ENCODE data around the gene PRKCA. TPM values are rescaled to one million over a fixed set of nuclear protein-coding genes. Genes with fewer than 3 reads are reported as not detected.

Gene PRKCA
- total RNA-seq, 1 donor from 2014 or later: 16.4 TPM

DNA sequence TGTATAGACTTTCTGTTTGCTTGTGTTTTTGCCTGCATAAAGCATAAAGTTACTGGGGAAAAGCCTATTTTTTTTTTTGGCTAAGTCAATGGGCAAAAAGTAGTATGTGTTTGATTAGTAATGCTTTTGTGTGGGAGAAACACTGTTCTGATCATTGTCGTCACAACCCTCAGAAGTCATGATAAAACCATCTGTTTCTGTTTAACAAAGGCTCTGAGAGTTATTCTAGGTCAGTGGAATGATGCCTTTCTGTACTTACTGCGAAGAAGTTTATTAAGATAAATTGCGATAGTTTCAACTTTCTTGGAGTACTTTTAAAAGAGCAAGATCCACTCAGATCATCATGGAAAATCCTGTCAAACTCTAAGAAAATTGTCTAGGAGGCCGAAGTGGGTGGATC lies 80.9 kb downstream of the PRKCA start:
- Mint-ChIP-seq H3K27me3 (no peaks in the 10 kb centered on the region), H3K4me3 (ENCODE audit: low read depth) (no peak overlapping the region), H3K4me1 (ENCODE audit: low read depth) (peaks cover 13% of the 10 kb centered on the region), H3K36me3 (ENCODE audit: insufficient read depth) (no peaks in the 10 kb centered on the region), H3K9me3 (ENCODE audit: low read depth) (no peaks in the 10 kb centered on the region), H3K27ac (no peak overlapping the region)
- DNase-seq (ENCODE audit: low spot score, unreplicated experiment): no peak
- TF ChIP-seq, protein P1, sequence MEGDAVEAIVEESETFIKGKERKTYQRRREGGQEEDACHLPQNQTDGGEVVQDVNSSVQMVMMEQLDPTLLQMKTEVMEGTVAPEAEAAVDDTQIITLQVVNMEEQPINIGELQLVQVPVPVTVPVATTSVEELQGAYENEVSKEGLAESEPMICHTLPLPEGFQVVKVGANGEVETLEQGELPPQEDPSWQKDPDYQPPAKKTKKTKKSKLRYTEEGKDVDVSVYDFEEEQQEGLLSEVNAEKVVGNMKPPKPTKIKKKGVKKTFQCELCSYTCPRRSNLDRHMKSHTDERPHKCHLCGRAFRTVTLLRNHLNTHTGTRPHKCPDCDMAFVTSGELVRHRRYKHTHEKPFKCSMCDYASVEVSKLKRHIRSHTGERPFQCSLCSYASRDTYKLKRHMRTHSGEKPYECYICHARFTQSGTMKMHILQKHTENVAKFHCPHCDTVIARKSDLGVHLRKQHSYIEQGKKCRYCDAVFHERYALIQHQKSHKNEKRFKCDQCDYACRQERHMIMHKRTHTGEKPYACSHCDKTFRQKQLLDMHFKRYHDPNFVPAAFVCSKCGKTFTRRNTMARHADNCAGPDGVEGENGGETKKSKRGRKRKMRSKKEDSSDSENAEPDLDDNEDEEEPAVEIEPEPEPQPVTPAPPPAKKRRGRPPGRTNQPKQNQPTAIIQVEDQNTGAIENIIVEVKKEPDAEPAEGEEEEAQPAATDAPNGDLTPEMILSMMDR (IDR thresholded peaks at IDR 0.05; ENCODE audit: unreplicated experiment): no peak

DNA sequence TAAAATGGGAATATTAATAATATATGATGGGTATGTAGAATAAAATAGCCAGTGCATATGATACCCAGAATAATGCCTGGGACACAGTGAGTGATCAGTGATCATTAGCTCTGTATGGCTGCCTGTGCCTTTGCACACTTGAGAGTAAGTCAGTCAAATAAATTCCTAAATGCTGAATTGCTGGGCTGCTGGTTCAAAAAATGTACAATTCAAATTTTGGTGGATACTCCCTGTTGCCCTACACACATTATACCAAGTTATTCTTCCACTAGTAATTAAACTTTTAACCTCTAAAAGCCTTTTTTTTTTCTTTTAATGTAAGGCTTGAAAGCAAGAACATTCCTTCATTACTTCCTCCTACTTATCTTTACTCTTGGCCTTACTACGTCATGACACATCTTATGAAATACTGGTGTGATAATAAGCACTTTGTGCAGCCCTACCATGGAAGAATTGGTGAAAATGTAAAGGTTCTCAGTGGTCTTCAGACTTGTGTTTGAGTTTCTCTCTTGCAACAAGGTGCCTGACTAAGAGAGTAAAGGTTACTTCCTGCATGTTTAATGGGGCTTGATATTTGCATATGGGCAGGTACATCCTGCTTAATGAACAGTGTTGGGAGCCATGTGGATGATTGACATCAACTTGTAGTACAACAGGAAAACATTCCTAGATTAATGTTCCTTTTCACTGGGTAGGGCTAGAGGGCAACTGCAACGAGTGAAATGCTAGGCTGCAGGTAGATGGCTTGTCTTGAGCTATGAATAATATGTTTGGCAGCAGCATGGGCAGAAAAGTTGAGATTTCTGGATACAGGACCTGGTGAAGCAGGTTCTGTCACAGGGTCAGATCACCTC lies 84.3 kb downstream of the PRKCA start:
- TF ChIP-seq, protein P1 (IDR thresholded peaks at IDR 0.05; ENCODE audit: unreplicated experiment): no peak
- H3K27ac Mint-ChIP-seq: peak overlapping the region; percentile 84
- H3K27me3 Mint-ChIP-seq: no peaks in the 10 kb centered on the region
- H3K36me3 Mint-ChIP-seq (ENCODE audit: insufficient read depth): peaks cover 3% of the 10 kb centered on the region
- DNase-seq (ENCODE audit: low spot score, unreplicated experiment): no peak
- no peak overlapping the region for H3K4me3 Mint-ChIP-seq (ENCODE audit: low read depth)
- no peaks in the 10 kb centered on the region for H3K9me3 Mint-ChIP-seq (ENCODE audit: low read depth)
- H3K4me1 Mint-ChIP-seq (ENCODE audit: low read depth): peaks cover 13% of the 10 kb centered on the region

DNA sequence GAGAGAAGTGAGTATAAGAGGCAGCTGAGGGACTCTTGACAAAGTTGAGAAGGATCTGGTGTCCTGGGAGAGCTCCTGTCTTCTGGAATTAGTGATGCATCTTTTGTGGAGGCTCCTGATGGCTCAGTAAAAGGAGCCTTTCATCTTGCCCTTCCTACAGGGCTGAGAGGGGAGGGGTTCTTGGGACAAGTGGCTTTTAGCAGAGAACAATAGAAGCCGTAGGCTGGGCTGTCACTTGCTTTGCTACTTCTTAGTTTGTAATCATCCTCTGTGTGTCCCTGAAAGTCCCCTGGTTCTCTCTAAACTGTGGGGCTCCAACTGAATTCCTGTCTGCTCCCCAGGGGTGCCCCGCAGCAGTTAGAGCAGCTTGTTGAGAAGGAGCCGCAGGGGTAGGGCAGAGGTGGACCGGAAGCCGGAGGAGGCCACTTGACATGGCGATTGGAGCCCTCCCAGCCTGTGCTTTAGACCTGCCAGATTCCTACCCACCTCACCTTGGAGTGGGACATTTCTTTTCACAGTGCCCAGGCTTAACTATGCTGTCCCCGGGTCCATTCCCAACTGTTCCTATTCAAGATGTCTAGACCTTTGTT lies 85.1 kb downstream of the PRKCA start:
- Mint-ChIP-seq H3K27me3 (no peaks in the 10 kb centered on the region), H3K36me3 (ENCODE audit: insufficient read depth) (peaks cover 3% of the 10 kb centered on the region), H3K27ac (peak overlapping the region; percentile 84), H3K9me3 (ENCODE audit: low read depth) (no peaks in the 10 kb centered on the region), H3K4me1 (ENCODE audit: low read depth) (peaks cover 13% of the 10 kb centered on the region), H3K4me3 (ENCODE audit: low read depth) (no peak overlapping the region)
- no peak for DNase-seq (ENCODE audit: low spot score, unreplicated experiment)
- TF ChIP-seq, protein P1 (IDR thresholded peaks at IDR 0.05; ENCODE audit: unreplicated experiment): no peak

DNA sequence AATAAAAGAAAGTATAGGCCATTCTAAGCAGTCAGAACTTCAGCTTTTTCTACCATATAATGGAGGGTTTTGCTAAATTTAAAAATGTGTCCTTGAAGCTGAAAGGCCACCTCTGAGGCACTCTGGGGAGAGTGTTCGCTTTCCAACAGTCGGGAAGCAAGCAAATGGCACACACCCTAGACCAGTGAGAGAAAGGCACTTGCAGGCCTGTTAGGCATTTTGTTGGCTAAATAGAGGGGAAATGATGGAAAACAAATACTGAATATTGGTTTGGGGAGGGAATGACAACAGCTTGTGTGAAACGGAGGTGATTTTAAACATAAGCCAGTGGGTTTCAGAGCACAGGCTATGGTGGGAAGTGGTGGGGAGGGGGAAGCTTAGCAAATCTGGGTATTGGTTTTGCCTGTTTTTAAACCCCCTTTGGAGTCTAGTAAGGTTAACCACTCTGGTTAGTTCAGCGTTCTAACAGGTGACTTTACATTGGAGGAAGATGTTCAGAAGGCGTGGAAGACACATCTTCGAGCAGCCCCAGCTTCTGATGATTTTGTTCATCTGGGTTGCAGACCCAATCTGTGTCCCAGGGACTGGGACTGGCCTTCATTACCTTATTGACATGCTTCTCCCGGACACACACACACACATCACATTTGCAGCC lies 90.5 kb downstream of the PRKCA start:
- H3K27ac Mint-ChIP-seq: no peak overlapping the region
- no peaks in the 10 kb centered on the region for H3K27me3 Mint-ChIP-seq
- no peak overlapping the region for H3K4me3 Mint-ChIP-seq (ENCODE audit: low read depth)

DNA sequence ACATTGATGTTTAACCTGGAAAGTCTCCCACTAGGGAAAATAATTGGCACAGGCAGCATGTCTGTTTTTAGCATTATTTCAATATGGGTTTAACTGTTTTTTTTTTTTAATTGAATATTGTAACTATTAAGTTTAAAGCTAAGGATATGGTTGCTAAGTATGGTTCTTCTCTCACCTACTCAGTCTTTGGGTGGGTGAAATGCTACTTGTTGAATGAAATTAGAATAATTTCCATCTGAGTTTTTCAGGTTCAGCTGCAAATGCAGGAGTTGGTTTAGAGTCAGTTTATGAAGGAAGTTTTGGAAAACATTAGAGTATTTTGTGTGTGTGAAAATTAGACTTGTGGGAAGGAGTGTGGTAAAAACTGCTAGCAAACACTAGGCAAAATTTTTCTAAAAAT lies 93.5 kb downstream of the PRKCA start:
- Mint-ChIP-seq H3K4me1 (ENCODE audit: low read depth) (no peaks in the 10 kb centered on the region), H3K9me3 (ENCODE audit: low read depth) (no peaks in the 10 kb centered on the region), H3K27me3 (no peaks in the 10 kb centered on the region), H3K36me3 (ENCODE audit: insufficient read depth) (no peaks in the 10 kb centered on the region), H3K4me3 (ENCODE audit: low read depth) (no peak overlapping the region), H3K27ac (no peak overlapping the region)
- TF ChIP-seq, protein P1 (IDR thresholded peaks at IDR 0.05; ENCODE audit: unreplicated experiment): no peak
- no peak for DNase-seq (ENCODE audit: low spot score, unreplicated experiment)

More for the DNA sequence above, 90.5 kb downstream of the PRKCA start:
- peaks cover 3% of the 10 kb centered on the region for H3K36me3 Mint-ChIP-seq (ENCODE audit: insufficient read depth)
- H3K4me1 Mint-ChIP-seq (ENCODE audit: low read depth): no peaks in the 10 kb centered on the region
- TF ChIP-seq, protein P1 (IDR thresholded peaks at IDR 0.05; ENCODE audit: unreplicated experiment): no peak
- no peak for DNase-seq (ENCODE audit: low spot score, unreplicated experiment)
- no peaks in the 10 kb centered on the region for H3K9me3 Mint-ChIP-seq (ENCODE audit: low read depth)

Measured in progenitor cell of endocrine pancreas (in vitro differentiated cells).